ENCODE measurements around the gene PTPRM. TPM values are rescaled to one million over a fixed set of nuclear protein-coding genes. Genes with fewer than 3 reads are reported as not detected.

Gene PTPRM
- total RNA-seq, 4 donors from 2014 or later: 21.4 to 41.8 (median 29.6) TPM

DNA sequence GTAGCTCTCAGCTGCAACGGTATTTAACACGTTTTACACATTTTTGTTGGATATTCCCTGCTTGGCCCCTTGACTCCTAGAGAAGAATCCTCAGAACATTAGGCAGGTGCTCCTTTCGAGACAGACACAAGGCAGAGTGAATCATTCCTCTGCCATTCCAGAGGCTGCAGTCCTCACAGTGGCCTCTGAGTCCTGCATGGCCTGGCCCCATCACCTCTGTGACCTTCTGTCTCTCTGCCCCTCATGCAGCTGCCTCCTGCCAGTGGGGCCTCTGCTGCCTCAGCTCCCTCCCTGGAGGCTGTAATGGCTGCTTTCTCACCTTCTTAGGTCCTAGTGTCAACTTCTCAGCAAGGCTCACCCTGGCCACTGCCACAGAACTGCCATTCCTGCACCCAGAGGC lies 101.3 kb downstream of the PTPRM start:
- TF ChIP-seq POLR2A (IDR thresholded peaks at IDR 0.05): no peak
- TF ChIP-seq, protein P1, sequence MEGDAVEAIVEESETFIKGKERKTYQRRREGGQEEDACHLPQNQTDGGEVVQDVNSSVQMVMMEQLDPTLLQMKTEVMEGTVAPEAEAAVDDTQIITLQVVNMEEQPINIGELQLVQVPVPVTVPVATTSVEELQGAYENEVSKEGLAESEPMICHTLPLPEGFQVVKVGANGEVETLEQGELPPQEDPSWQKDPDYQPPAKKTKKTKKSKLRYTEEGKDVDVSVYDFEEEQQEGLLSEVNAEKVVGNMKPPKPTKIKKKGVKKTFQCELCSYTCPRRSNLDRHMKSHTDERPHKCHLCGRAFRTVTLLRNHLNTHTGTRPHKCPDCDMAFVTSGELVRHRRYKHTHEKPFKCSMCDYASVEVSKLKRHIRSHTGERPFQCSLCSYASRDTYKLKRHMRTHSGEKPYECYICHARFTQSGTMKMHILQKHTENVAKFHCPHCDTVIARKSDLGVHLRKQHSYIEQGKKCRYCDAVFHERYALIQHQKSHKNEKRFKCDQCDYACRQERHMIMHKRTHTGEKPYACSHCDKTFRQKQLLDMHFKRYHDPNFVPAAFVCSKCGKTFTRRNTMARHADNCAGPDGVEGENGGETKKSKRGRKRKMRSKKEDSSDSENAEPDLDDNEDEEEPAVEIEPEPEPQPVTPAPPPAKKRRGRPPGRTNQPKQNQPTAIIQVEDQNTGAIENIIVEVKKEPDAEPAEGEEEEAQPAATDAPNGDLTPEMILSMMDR (IDR thresholded peaks at IDR 0.05): no peak
- no peak for DNase-seq (ENCODE audit: low spot score in 2 of 2)
- intact Hi-C loops (cut with DNase I; ENCODE audit: low total_unique reads): no loop called here
- 90 to 96% methylated on average over 3 of the region's 3 CpGs for WGBS, 2 donors
- no peak overlapping the region for H3K4me3 ChIP-seq (ENCODE audit: low read depth, poor library complexity, severe bottlenecking)

DNA sequence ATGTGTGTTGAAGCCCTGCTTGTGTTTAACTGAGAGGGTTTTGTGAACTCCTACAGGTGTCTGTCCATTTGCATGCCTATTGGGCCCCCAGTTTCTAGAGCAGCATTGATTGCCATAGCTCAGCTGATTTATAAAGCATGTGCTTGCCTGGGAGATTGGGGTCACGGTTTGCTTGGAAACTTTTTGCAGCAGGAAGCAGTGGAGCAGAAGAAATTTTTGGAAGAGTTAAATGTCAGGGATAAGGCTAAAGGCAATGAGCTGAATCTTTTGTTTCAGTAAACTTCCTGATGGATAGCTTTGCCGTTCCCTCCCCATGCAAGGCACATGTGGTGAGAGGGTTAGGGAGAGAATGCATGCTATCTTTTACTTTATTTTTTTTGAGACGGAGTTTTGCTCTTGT lies 102.2 kb downstream of the PTPRM start:
- no peak overlapping the region for H3K4me3 ChIP-seq (ENCODE audit: low read depth, poor library complexity, severe bottlenecking)
- TF ChIP-seq, protein P1 (IDR thresholded peaks at IDR 0.05): no peak
- TF ChIP-seq POLR2A (IDR thresholded peaks at IDR 0.05): no peak
- 80 to 83% methylated on average over 3 of the region's 3 CpGs for WGBS, 2 donors
- intact Hi-C loops (cut with DNase I; ENCODE audit: low total_unique reads): no loop called here
- DNase-seq (ENCODE audit: low spot score in 2 of 2): no peak

- TF ChIP-seq, protein P1 (IDR thresholded peaks at IDR 0.05): no peak
- no peak for TF ChIP-seq POLR2A (IDR thresholded peaks at IDR 0.05)
- WGBS, 2 donors: 82 to 87% methylated on average over 2 of the region's 2 CpGs
- intact Hi-C loops (cut with DNase I; ENCODE audit: low total_unique reads): no loop called here
Observed at GRCh38 chr18:7671105-7671504, 104.0 kb downstream of the PTPRM start.

DNA sequence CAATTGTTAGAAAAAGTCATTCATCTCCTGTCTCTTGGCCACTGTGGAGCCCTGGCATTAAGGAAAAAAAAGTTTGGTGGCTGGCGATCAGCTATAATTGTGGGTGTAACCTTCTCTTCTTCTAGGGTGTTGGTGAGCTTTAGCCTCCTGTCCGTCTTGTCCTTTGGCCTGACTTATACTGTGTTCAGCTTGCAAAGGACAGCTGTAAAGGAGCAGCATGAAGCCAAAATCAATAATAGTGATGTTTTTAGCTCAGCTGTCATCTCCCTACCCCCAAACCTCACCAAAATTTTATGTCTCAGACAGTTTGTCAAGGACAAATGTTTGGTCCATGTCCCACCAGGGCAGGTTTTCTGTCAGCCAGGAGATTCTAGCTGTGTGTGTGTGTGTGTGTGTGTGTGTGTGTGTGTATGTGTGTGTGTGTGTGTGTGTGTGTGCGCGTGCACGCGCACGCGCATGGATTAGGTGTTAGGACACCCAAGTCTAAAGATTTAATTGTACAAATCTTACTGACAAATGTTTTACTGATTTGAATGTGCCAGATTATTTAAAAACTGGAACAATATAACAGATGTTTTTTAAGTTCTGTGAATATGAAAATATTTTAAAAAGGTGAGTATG lies 109.2 kb downstream of the PTPRM start:
- intact Hi-C loops (cut with DNase I; ENCODE audit: low total_unique reads): no loop called here
- TF ChIP-seq POLR2A (IDR thresholded peaks at IDR 0.05): no peak
- TF ChIP-seq, protein P1 (IDR thresholded peaks at IDR 0.05): no peak
- H3K4me3 ChIP-seq (ENCODE audit: low read depth, poor library complexity, severe bottlenecking): no peak overlapping the region
- DNase-seq (ENCODE audit: low spot score in 2 of 2): no peak
- 83 to 86% methylated on average over 8 of the region's 8 CpGs for WGBS, 2 donors

More at GRCh38 chr18:7671105-7671504, 104.0 kb downstream of the PTPRM start:
- no peak for DNase-seq (ENCODE audit: low spot score in 2 of 2)
- H3K4me3 ChIP-seq (ENCODE audit: low read depth, poor library complexity, severe bottlenecking): no peak overlapping the region

DNA sequence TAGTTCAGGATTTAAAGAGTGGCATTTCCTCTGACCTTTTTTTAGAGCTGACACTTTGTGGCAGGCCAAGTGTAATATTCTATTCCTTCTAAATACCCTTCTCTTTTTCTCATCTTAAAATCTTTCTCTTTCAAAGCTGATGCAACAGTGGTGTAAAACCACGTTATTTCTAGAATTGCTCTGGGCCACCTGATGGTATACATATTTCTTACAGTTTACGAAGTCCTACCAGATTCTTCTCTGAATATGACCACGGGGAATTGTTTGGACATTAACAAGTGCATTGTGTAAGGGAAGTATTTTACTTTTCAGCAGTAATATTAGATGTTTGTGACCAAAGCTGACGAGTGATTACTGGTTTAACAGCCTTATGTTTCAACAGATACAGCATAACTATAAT lies 109.9 kb downstream of the PTPRM start:
- intact Hi-C loops (cut with DNase I; ENCODE audit: low total_unique reads): no loop called here
- TF ChIP-seq, protein P1 (IDR thresholded peaks at IDR 0.05): no peak
- TF ChIP-seq POLR2A (IDR thresholded peaks at IDR 0.05): no peak

GRCh38 chr18:7677424-7677823 lies 110.3 kb downstream of the PTPRM start:
- DNase-seq (ENCODE audit: low spot score in 2 of 2): no peak
- WGBS, 2 donors: 89 to 91% methylated on average over 4 of the region's 4 CpGs

More for the DNA sequence above, 109.9 kb downstream of the PTPRM start:
- DNase-seq (ENCODE audit: low spot score in 2 of 2): no peak
- H3K4me3 ChIP-seq (ENCODE audit: low read depth, poor library complexity, severe bottlenecking): no peak overlapping the region
- WGBS, 2 donors: 74 to 83% methylated on average over 4 of the region's 4 CpGs

More at GRCh38 chr18:7677424-7677823, 110.3 kb downstream of the PTPRM start:
- TF ChIP-seq, protein P1 (IDR thresholded peaks at IDR 0.05): no peak
- TF ChIP-seq POLR2A (IDR thresholded peaks at IDR 0.05): no peak
- no peak overlapping the region for H3K4me3 ChIP-seq (ENCODE audit: low read depth, poor library complexity, severe bottlenecking)
- intact Hi-C loops (cut with DNase I; ENCODE audit: low total_unique reads): no loop called here

All from lower leg skin (tissue), 4 donors.